ENCODE measurements around the gene ZNF407.

DNA sequence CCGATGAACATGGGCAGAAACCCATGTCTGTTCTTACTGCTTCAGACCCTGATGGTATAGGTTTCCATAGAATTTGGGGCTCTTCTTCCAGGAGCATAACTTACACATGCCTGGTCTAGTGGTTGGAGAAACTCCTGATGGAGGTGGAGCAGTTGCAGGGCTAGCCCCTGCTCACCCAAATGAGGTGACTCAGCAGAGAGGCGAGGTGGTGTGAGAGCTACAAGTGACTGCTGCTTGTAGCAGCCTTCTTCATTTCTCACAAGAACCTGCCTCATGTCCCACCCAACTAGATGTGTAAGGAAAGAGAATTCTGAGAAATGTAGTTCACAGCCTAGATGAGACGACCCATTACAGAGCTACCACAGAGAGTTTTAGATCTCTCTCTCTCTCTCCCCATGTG, 105.3 kb downstream of the ZNF407 start:
- TF ChIP-seq ZNF234 (CRISPR knock-in tag; conservative IDR thresholded peaks at IDR 0.05) (no peak), SALL2 (CRISPR knock-in tag; IDR thresholded peaks at IDR 0.05) (no peak), SALL1 (CRISPR knock-in tag; IDR thresholded peaks at IDR 0.05) (no peak), SATB2 (CRISPR knock-in tag; IDR thresholded peaks at IDR 0.05) (no peak), POLR2AphosphoS5 (IDR thresholded peaks at IDR 0.05; ENCODE audit: low read depth, low read length) (no peak), ZNF251 (CRISPR knock-in tag; IDR thresholded peaks at IDR 0.05) (no peak), FIP1L1 (IDR thresholded peaks at IDR 0.05; ENCODE audit: borderline replicate concordance, insufficient read depth, low read depth, low read length) (no peak), ZBTB7A (CRISPR knock-in tag; IDR thresholded peaks at IDR 0.05) (no peak), NFYB (CRISPR knock-in tag; IDR thresholded peaks at IDR 0.05) (no peak), BCL6 (CRISPR knock-in tag; IDR thresholded peaks at IDR 0.05) (no peak)
- TF ChIP-seq, protein P1, sequence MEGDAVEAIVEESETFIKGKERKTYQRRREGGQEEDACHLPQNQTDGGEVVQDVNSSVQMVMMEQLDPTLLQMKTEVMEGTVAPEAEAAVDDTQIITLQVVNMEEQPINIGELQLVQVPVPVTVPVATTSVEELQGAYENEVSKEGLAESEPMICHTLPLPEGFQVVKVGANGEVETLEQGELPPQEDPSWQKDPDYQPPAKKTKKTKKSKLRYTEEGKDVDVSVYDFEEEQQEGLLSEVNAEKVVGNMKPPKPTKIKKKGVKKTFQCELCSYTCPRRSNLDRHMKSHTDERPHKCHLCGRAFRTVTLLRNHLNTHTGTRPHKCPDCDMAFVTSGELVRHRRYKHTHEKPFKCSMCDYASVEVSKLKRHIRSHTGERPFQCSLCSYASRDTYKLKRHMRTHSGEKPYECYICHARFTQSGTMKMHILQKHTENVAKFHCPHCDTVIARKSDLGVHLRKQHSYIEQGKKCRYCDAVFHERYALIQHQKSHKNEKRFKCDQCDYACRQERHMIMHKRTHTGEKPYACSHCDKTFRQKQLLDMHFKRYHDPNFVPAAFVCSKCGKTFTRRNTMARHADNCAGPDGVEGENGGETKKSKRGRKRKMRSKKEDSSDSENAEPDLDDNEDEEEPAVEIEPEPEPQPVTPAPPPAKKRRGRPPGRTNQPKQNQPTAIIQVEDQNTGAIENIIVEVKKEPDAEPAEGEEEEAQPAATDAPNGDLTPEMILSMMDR (CRISPR knock-in tag; IDR thresholded peaks at IDR 0.05) = no peak
- TF ChIP-seq, protein P2, sequence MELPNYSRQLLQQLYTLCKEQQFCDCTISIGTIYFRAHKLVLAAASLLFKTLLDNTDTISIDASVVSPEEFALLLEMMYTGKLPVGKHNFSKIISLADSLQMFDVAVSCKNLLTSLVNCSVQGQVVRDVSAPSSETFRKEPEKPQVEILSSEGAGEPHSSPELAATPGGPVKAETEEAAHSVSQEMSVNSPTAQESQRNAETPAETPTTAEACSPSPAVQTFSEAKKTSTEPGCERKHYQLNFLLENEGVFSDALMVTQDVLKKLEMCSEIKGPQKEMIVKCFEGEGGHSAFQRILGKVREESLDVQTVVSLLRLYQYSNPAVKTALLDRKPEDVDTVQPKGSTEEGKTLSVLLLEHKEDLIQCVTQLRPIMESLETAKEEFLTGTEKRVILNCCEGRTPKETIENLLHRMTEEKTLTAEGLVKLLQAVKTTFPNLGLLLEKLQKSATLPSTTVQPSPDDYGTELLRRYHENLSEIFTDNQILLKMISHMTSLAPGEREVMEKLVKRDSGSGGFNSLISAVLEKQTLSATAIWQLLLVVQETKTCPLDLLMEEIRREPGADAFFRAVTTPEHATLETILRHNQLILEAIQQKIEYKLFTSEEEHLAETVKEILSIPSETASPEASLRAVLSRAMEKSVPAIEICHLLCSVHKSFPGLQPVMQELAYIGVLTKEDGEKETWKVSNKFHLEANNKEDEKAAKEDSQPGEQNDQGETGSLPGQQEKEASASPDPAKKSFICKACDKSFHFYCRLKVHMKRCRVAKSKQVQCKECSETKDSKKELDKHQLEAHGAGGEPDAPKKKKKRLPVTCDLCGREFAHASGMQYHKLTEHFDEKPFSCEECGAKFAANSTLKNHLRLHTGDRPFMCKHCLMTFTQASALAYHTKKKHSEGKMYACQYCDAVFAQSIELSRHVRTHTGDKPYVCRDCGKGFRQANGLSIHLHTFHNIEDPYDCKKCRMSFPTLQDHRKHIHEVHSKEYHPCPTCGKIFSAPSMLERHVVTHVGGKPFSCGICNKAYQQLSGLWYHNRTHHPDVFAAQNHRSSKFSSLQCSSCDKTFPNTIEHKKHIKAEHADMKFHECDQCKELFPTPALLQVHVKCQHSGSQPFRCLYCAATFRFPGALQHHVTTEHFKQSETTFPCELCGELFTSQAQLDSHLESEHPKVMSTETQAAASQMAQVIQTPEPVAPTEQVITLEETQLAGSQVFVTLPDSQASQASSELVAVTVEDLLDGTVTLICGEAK (IDR thresholded peaks at IDR 0.05) = no peak
- TF ChIP-seq, protein P2 (CRISPR knock-in tag; IDR thresholded peaks at IDR 0.05) = no peak
- TF ChIP-seq, protein P3, sequence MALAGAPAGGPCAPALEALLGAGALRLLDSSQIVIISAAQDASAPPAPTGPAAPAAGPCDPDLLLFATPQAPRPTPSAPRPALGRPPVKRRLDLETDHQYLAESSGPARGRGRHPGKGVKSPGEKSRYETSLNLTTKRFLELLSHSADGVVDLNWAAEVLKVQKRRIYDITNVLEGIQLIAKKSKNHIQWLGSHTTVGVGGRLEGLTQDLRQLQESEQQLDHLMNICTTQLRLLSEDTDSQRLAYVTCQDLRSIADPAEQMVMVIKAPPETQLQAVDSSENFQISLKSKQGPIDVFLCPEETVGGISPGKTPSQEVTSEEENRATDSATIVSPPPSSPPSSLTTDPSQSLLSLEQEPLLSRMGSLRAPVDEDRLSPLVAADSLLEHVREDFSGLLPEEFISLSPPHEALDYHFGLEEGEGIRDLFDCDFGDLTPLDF (CRISPR knock-in tag; IDR thresholded peaks at IDR 0.05) = no peak
- TF ChIP-seq, protein P4, sequence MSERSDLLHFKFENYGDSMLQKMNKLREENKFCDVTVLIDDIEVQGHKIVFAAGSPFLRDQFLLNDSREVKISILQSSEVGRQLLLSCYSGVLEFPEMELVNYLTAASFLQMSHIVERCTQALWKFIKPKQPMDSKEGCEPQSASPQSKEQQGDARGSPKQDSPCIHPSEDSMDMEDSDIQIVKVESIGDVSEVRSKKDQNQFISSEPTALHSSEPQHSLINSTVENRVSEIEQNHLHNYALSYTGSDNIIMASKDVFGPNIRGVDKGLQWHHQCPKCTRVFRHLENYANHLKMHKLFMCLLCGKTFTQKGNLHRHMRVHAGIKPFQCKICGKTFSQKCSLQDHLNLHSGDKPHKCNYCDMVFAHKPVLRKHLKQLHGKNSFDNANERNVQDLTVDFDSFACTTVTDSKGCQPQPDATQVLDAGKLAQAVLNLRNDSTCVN (CRISPR knock-in tag; IDR thresholded peaks at IDR 0.05; ENCODE audit: borderline replicate concordance) = no peak
